Naive thymus-derived CD4-positive, alpha-beta T cell (primary cell): Measurements from ENCODE around the gene UMAD1. TPM values are rescaled to one million over a fixed set of nuclear protein-coding genes. Genes with fewer than 3 reads are reported as not detected.

Source experiments
- ATAC-seq: fragments of 150-1000 bp; cut with Tn5 transposase; 2 replicates; pipeline ENCODE4 v1.10.0; 2021; ENCODE audit warnings: mild to moderate bottlenecking, moderate library complexity
- CTCF ChIA-PET: fragments of 350-600 bp; sonication (Branson Sonifier 250); formaldehyde crosslinking; loops from one replicate; lab custom pipeline; 2021; ENCODE audit warnings: antibody characterized with exemption; lab: Charles Lee
- POLR2A ChIA-PET: fragments of 350-600 bp; sonication (Branson Sonifier 250); formaldehyde crosslinking; loops from one replicate; lab custom pipeline; 2021; ENCODE audit warnings: antibody characterized with exemption, inconsistent platforms; lab: Charles Lee
- DNase-seq, 9 donors: peaks; one replicate each; pipeline versions ENCODE4 v3.0.0 to v3.0.0-alpha.2; 2020 to 2022; ENCODE audit warnings: mixed read lengths in 1 of 9
- H3K27ac ChIP-seq: one replicate; pipeline ENCODE4 v1.7.0; 2013; ENCODE audit warnings: mild to moderate bottlenecking, low read depth, low read length, moderate library complexity
- H3K27me3 ChIP-seq, 2 donors: one replicate each; pipeline ENCODE4 v1.7.0; 2013; ENCODE audit warnings: low read length in 2 of 2, mild to moderate bottlenecking in 2 of 2, moderate library complexity in 2 of 2; ENCODE audit not compliant: control insufficient read depth in 2 of 2, insufficient read depth in 2 of 2
- H3K36me3 ChIP-seq, 3 experiments: 1 replicate in 2 of 3; 2 replicates in 1 of 3; pipeline ENCODE4 v1.7.0; 2013; ENCODE audit warnings: low read length in 3 of 3, mild to moderate bottlenecking in 3 of 3, moderate library complexity in 1 of 3; ENCODE audit not compliant: insufficient read depth in 3 of 3, control insufficient read depth in 2 of 3
- H3K4me1 ChIP-seq, 2 donors: one replicate each; pipeline ENCODE4 v1.7.0; 2013; ENCODE audit warnings: low read length in 2 of 2, mild to moderate bottlenecking in 2 of 2, moderate library complexity in 1 of 2; ENCODE audit not compliant: control insufficient read depth in 2 of 2, insufficient read depth in 2 of 2
- H3K4me3 ChIP-seq: 2 replicates; pipeline ENCODE4 v1.7.0; 2013; ENCODE audit warnings: mild to moderate bottlenecking, low read length
- H3K9me3 ChIP-seq, 3 experiments: 1 replicate in 2 of 3; 2 replicates in 1 of 3; pipeline ENCODE4 v1.7.0; 2013; ENCODE audit warnings: low read length in 3 of 3; ENCODE audit not compliant: control insufficient read depth in 2 of 3
- H3K27ac Mint-ChIP-seq, 9 donors: one replicate each; pipeline ENCODE4 v1.8.0; 2020 to 2022; ENCODE audit warnings: mixed read lengths in 9 of 9, mild to moderate bottlenecking in 8 of 9, moderate library complexity in 5 of 9, inconsistent platforms in 2 of 9
- H3K27me3 Mint-ChIP-seq, 5 donors: one replicate each; pipeline ENCODE4 v1.8.0; 2021 to 2022; ENCODE audit warnings: mixed read lengths in 5 of 5, mild to moderate bottlenecking in 1 of 5
- H3K36me3 Mint-ChIP-seq, 5 donors: one replicate each; pipeline ENCODE4 v1.8.0; 2020 to 2022; ENCODE audit warnings: mixed read lengths in 5 of 5, mild to moderate bottlenecking in 3 of 5, inconsistent platforms in 1 of 5
- H3K4me1 Mint-ChIP-seq, 7 donors: one replicate each; pipeline ENCODE4 v1.8.0; 2020 to 2022; ENCODE audit warnings: mixed read lengths in 7 of 7, mild to moderate bottlenecking in 3 of 7, inconsistent platforms in 1 of 7
- H3K4me3 Mint-ChIP-seq, 10 donors: one replicate each; pipeline ENCODE4 v1.8.0; 2020 to 2022; ENCODE audit warnings: mild to moderate bottlenecking in 10 of 10, mixed read lengths in 10 of 10, moderate library complexity in 6 of 10, inconsistent platforms in 2 of 10
- H3K9me3 Mint-ChIP-seq, 11 donors: one replicate each; pipeline ENCODE4 v1.8.0; 2020 to 2022; ENCODE audit warnings: mixed read lengths in 11 of 11, mild to moderate bottlenecking in 4 of 11, inconsistent platforms in 1 of 11, moderate library complexity in 1 of 11
- intact Hi-C, 2 donors: fragments of 100-400 bp; cut with micrococcal nuclease; formaldehyde crosslinking; loops; one replicate each; pipeline ENCODE4 v1.15.1; 2023
- polyA plus RNA-seq, 2 donors: library from polyadenylated mRNA; unstranded; fragments of 300-500 nt; fragmentation: Illumina TruSeq; gene quantifications; one replicate each; pipeline ENCODE4 v1.2.3, GENCODE V29; 2021
- total RNA-seq, 6 experiments: library from RNA in 5 of 6; stranded (reverse) in 5 of 6; gene quantifications; 1 replicate in 5 of 6; 2 replicates in 1 of 6; pipeline ENCODE4 v1.2.3 and lab custom pipeline; 2021 to 2026

Gene UMAD1
- total and polyA plus RNA-seq, 7 experiments from 2014 or later, result 11.4 to 28.6 (median 25.2) TPM

- Histone ChIP-seq H3K9me3 (no peaks in the 10 kb centered on the region), H3K27ac (no peak overlapping the region), H3K4me3 (no peak overlapping the region), H3K4me1 (no peaks in the 10 kb centered on the region), H3K27me3 (no peaks in the 10 kb centered on the region), H3K36me3 (peaks cover 0 to 4% (median 0%) of the 10 kb centered on the region in 3 experiments)
- ChIA-PET POLR2A (no interaction called here), CTCF (interaction anchor here (0.6 kb wide), 1 partner anchor 9 kb away, joined by 3 read pairs; no protein-coding TSS in a partner anchor)
- no peaks in the 10 kb centered on the region for H3K27me3 Mint-ChIP-seq
- peaks cover 20 to 37% (median 34%) of the 10 kb centered on the region in 5 donors for H3K36me3 Mint-ChIP-seq
- H3K4me3 Mint-ChIP-seq, result no peak overlapping the region
- no peak for DNase-seq
- peaks cover 0 to 8% (median 4%) of the 10 kb centered on the region in 11 donors for H3K9me3 Mint-ChIP-seq
- no peak overlapping the region for H3K27ac Mint-ChIP-seq
- no peak for ATAC-seq
- H3K4me1 Mint-ChIP-seq, result peaks cover 5 to 18% (median 10%) of the 10 kb centered on the region in 7 donors
- intact Hi-C loops, result no loop called here
Measured at GRCh38 chr7:7829667-7830066, 189.1 kb downstream of the UMAD1 start.

GRCh38 chr7:7830122-7830878, 189.7 kb downstream of the UMAD1 start:
- Mint-ChIP-seq H3K4me3 (peak overlapping the region in 1 of 10 donors; percentile 0), H3K36me3 (peaks cover 16 to 31% (median 28%) of the 10 kb centered on the region in 5 donors), H3K27me3 (no peaks in the 10 kb centered on the region), H3K4me1 (peaks cover 5 to 18% (median 10%) of the 10 kb centered on the region in 7 donors), H3K9me3 (peaks cover 0 to 5% (median under 1%) of the 10 kb centered on the region in 11 donors), H3K27ac (peak overlapping the region in 3 of 9 donors; percentile 4 to 9 (median 6))
- CTCF ChIA-PET, result interaction anchor here (0.6 kb wide), 1 partner anchor 9 kb away, joined by 3 read pairs; no protein-coding TSS in a partner anchor
- Histone ChIP-seq H3K27me3 (no peaks in the 10 kb centered on the region), H3K27ac (no peak overlapping the region), H3K9me3 (no peaks in the 10 kb centered on the region), H3K36me3 (no peaks in the 10 kb centered on the region), H3K4me1 (no peaks in the 10 kb centered on the region), H3K4me3 (no peak overlapping the region)
- intact Hi-C loops, result no loop called here
- DNase-seq (no peak), ATAC-seq (no peak)
- POLR2A ChIA-PET, result no interaction called here

- Histone ChIP-seq H3K36me3 (no peaks in the 10 kb centered on the region), H3K27me3 (no peaks in the 10 kb centered on the region), H3K9me3 (no peaks in the 10 kb centered on the region), H3K4me3 (no peak overlapping the region), H3K4me1 (no peaks in the 10 kb centered on the region), H3K27ac (no peak overlapping the region)
- intact Hi-C loops, result no loop called here
- peak overlapping the region in 1 of 9 donors; percentile 67 for H3K27ac Mint-ChIP-seq
- H3K36me3 Mint-ChIP-seq, result peaks cover 15 to 33% (median 22%) of the 10 kb centered on the region in 5 donors
- H3K27me3 Mint-ChIP-seq, result no peaks in the 10 kb centered on the region
- peaks cover 0 to 5% (median 0%) of the 10 kb centered on the region in 11 donors for H3K9me3 Mint-ChIP-seq
- H3K4me3 Mint-ChIP-seq, result no peak overlapping the region
- no peak for ATAC-seq
- no peak for DNase-seq
- POLR2A ChIA-PET, result no interaction called here
- peaks cover 5 to 18% (median 10%) of the 10 kb centered on the region in 7 donors for H3K4me1 Mint-ChIP-seq
- CTCF ChIA-PET, result interaction anchor here (0.6 kb wide), 1 partner anchor 35 kb away, joined by 4 read pairs; no protein-coding TSS in a partner anchor
Measured at GRCh38 chr7:7832518-7832917, 192.0 kb downstream of the UMAD1 start.

GRCh38 chr7:7834761-7835160, 194.2 kb downstream of the UMAD1 start:
- H3K9me3 ChIP-seq, result no peaks in the 10 kb centered on the region
- Mint-ChIP-seq H3K36me3 (peaks cover 17 to 40% (median 27%) of the 10 kb centered on the region in 5 donors), H3K27me3 (no peaks in the 10 kb centered on the region), H3K9me3 (peaks cover 0 to 5% (median 0%) of the 10 kb centered on the region in 11 donors), H3K4me1 (peaks cover 3 to 21% (median 9%) of the 10 kb centered on the region in 7 donors), H3K27ac (peak overlapping the region in 1 of 9 donors; percentile 13), H3K4me3 (no peak overlapping the region)
- H3K36me3 ChIP-seq, result no peaks in the 10 kb centered on the region
- H3K27me3 ChIP-seq, result no peaks in the 10 kb centered on the region
- H3K4me1 ChIP-seq, result no peaks in the 10 kb centered on the region
- intact Hi-C loops, result no loop called here
- ChIA-PET POLR2A (no interaction called here), CTCF (no interaction called here)
- no peak overlapping the region for H3K27ac ChIP-seq
- H3K4me3 ChIP-seq, result no peak overlapping the region
- DNase-seq, result no peak
- no peak for ATAC-seq

GRCh38 chr7:7841027-7841426, 200.5 kb downstream of the UMAD1 start:
- ChIA-PET CTCF (interaction anchor here (1.1 kb wide), 1 partner anchor 9 kb away, joined by 4 read pairs; no protein-coding TSS in a partner anchor), POLR2A (interaction anchor here (0.6 kb wide), 1 partner anchor 103 kb away, joined by 4 read pairs; no protein-coding TSS in a partner anchor)
- Mint-ChIP-seq H3K9me3 (peaks cover 0 to 9% (median 0%) of the 10 kb centered on the region in 11 donors), H3K27me3 (no peaks in the 10 kb centered on the region), H3K4me3 (no peak overlapping the region), H3K36me3 (peaks cover 3 to 32% (median 22%) of the 10 kb centered on the region in 5 donors), H3K27ac (no peak overlapping the region), H3K4me1 (peaks cover 0 to 8% (median 4%) of the 10 kb centered on the region in 7 donors)
- Histone ChIP-seq H3K27ac (no peak overlapping the region), H3K36me3 (no peaks in the 10 kb centered on the region), H3K4me3 (no peak overlapping the region), H3K9me3 (no peaks in the 10 kb centered on the region), H3K27me3 (no peaks in the 10 kb centered on the region), H3K4me1 (no peaks in the 10 kb centered on the region)
- ATAC-seq, result no peak
- intact Hi-C loops, result no loop called here
- no peak for DNase-seq

GRCh38 chr7:7843240-7843639, 202.7 kb downstream of the UMAD1 start:
- no peak overlapping the region for H3K27ac Mint-ChIP-seq
- Histone ChIP-seq H3K27me3 (no peaks in the 10 kb centered on the region), H3K36me3 (no peaks in the 10 kb centered on the region), H3K4me3 (no peak overlapping the region), H3K27ac (no peak overlapping the region), H3K9me3 (no peaks in the 10 kb centered on the region), H3K4me1 (no peaks in the 10 kb centered on the region)
- no peak overlapping the region for H3K4me3 Mint-ChIP-seq
- intact Hi-C loops, result no loop called here
- POLR2A ChIA-PET, result no interaction called here
- H3K4me1 Mint-ChIP-seq, result peaks cover 10 to 19% (median 14%) of the 10 kb centered on the region in 7 donors
- no peaks in the 10 kb centered on the region for H3K27me3 Mint-ChIP-seq
- H3K9me3 Mint-ChIP-seq, result peaks cover 0 to 9% (median 0%) of the 10 kb centered on the region in 11 donors
- DNase-seq, result no peak
- ATAC-seq, result no peak
- peaks cover 2 to 32% (median 20%) of the 10 kb centered on the region in 5 donors for H3K36me3 Mint-ChIP-seq
- CTCF ChIA-PET, result no interaction called here
